Measurements from ENCODE around the gene FMN2.
"Not testable (repeated sequence)": the region's sequence is repeated elsewhere in the genome, so short reads cannot be mapped to it uniquely, and the experiment has no call there.

FMN2 gene

GRCh38 chr1:240145120-240145519 lies 53.4 kb downstream of the FMN2 start:
- no peak for DNase-seq

- DNase-seq = no peak
Observed at GRCh38 chr1:240148333-240148732, 56.6 kb downstream of the FMN2 start.

- no peak for DNase-seq
Observed at GRCh38 chr1:240149484-240150094, 57.9 kb downstream of the FMN2 start.

GRCh38 chr1:240151136-240151735 lies 59.6 kb downstream of the FMN2 start:
- no peak for DNase-seq

- DNase-seq = no peak
Observed at GRCh38 chr1:240152611-240153297, 61.1 kb downstream of the FMN2 start.

GRCh38 chr1:240155605-240156004 lies 63.9 kb downstream of the FMN2 start:
- DNase-seq = no peak

GRCh38 chr1:240164742-240165141 lies 73.1 kb downstream of the FMN2 start:
- no peak for DNase-seq

- no peak for DNase-seq
Observed at GRCh38 chr1:240169188-240169587, 77.5 kb downstream of the FMN2 start.

- DNase-seq = no peak
Observed at GRCh38 chr1:240170266-240170665, 78.6 kb downstream of the FMN2 start.

GRCh38 chr1:240170806-240171205 lies 79.1 kb downstream of the FMN2 start:
- DNase-seq = no peak

- no peak for DNase-seq
Observed at GRCh38 chr1:240171907-240172306, 80.2 kb downstream of the FMN2 start.

GRCh38 chr1:240173836-240174235 lies 82.2 kb downstream of the FMN2 start:
- DNase-seq = no peak

GRCh38 chr1:240174734-240175133 lies 83.1 kb downstream of the FMN2 start:
- DNase-seq = no peak

GRCh38 chr1:240178366-240178765 lies 86.7 kb downstream of the FMN2 start:
- DNase-seq = no peak

GRCh38 chr1:240184682-240185081 lies 93.0 kb downstream of the FMN2 start:
- not testable (repeated sequence) for DNase-seq

GRCh38 chr1:240188139-240188538 lies 96.5 kb downstream of the FMN2 start:
- DNase-seq = no peak

- no peak for DNase-seq
Observed at GRCh38 chr1:240189386-240189989, 97.8 kb downstream of the FMN2 start.

GRCh38 chr1:240190881-240191401 lies 99.3 kb downstream of the FMN2 start:
- DNase-seq = no peak

GRCh38 chr1:240192851-240193250 lies 101.2 kb downstream of the FMN2 start:
- no peak for DNase-seq

- DNase-seq = no peak
Observed at GRCh38 chr1:240193679-240194078, 102.0 kb downstream of the FMN2 start.

GRCh38 chr1:240194120-240194519 lies 102.4 kb downstream of the FMN2 start:
- DNase-seq = no peak

GRCh38 chr1:240198376-240198775 lies 106.7 kb downstream of the FMN2 start:
- DNase-seq = no peak

- DNase-seq = no peak
Observed at GRCh38 chr1:240199758-240200645, 108.3 kb downstream of the FMN2 start.

All from NCI-H2029 (cell line).